HFF-Myc (cell line): Measurements from ENCODE around the gene REEP3.
A peak's percentile ranks its signal among the peaks of the same experiment; 100 is the strongest.

Experiments
- DNase-seq: peaks from one replicate; pipeline ENCODE4 v3.0.0-alpha.2; 2011; ENCODE audit warnings: low read depth; ENCODE audit errors: extremely low read depth
- H3K4me3 ChIP-seq: replicated peaks from 2 replicates; pipeline ENCODE4 v1.5.1; 2011; ENCODE audit warnings: low read depth, mild to moderate bottlenecking, control low read depth, low read length
- TF ChIP-seq, protein P1 (sequence below): IDR thresholded peaks from 2 replicates; pipeline ENCODE4 v1.5.1; 2012; ENCODE audit warnings: mild to moderate bottlenecking, low read depth, low read length, control low read depth; ENCODE audit errors: missing control alignments

Gene REEP3

DNA sequence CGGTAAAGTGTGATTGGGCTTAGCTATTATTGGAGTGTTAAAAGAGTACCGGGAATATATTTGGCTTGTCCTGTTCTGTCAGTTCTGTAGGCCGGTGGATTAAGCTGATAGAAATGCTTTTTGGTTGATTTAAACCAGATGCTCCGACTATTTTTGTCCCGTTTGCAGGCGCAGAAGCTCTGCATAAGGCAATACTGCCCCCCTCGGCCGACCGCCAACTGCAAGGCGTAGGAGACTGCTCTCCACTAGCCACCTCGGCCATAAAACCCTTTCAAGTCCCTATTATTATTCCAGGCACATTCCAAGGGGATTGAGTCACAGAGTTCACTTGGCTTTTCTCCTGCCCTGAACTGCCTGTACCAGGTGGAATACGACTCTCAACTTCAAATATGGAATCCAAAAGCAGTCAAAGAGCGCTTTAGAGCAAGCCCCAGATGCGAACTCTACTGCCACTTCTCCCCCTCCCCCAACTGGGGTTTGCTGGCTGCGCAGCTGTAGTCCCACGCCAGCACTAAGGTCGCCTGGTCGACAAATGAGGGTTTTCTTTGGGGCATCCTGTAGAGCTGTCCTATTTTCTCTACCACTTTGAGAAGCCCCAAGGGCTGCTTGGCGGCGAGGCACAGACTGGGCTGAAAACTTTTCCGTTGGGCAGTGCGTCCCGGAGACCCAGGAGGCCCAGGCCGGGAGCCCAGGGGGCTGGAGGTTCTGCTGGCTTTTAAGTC, 108.3 kb downstream of the REEP3 start:
- DNase-seq: peak; percentile 100
- TF ChIP-seq, protein P1, sequence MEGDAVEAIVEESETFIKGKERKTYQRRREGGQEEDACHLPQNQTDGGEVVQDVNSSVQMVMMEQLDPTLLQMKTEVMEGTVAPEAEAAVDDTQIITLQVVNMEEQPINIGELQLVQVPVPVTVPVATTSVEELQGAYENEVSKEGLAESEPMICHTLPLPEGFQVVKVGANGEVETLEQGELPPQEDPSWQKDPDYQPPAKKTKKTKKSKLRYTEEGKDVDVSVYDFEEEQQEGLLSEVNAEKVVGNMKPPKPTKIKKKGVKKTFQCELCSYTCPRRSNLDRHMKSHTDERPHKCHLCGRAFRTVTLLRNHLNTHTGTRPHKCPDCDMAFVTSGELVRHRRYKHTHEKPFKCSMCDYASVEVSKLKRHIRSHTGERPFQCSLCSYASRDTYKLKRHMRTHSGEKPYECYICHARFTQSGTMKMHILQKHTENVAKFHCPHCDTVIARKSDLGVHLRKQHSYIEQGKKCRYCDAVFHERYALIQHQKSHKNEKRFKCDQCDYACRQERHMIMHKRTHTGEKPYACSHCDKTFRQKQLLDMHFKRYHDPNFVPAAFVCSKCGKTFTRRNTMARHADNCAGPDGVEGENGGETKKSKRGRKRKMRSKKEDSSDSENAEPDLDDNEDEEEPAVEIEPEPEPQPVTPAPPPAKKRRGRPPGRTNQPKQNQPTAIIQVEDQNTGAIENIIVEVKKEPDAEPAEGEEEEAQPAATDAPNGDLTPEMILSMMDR: peak; percentile 88

DNA sequence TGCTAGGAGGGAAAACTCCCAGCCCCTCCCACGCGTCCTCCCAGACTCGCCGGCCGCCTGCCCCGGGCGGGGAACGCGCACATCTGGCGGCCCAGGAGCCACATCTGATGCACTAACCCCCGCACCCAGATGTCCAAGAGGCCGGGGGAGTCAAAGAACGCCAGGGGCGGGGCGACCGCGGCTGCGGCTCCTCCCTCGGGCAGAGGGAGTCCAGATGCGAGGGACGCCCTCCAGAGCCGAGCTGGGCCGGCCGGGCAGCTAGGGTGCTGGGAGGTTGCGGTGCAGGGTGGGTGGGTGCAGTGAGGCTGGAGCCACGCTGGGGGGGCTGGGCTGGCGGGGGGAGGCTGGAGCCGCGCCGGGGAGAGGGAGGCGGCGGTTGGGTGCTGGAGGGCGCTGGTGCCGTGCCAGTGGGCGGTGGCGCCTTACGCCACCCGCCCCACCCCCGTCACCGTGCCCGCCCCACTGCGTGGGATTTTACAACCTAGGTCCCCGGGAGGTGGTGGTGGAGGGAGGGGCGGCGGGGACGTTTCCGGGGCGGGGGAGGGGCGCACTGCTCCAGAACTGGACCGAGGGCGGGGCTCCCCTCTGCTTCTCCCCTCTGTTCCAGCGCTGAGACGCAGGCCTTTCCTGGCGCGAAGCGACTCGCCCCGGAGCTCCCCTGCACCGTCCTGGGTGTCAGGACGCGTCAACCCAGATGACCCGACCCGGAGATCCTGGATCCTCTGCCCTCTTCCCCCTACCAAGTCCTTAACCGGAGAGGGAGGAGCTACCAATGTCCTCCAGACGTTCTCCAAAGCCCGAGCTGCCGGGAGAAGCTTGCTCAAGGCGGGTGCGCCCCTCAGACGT, 109.1 kb downstream of the REEP3 start:
- H3K4me3 ChIP-seq: peak overlapping the region; percentile 59
- DNase-seq: peak; percentile 86
- TF ChIP-seq, protein P1: no peak

More for the DNA sequence above, 108.3 kb downstream of the REEP3 start:
- H3K4me3 ChIP-seq: peak overlapping the region; percentile 59

DNA sequence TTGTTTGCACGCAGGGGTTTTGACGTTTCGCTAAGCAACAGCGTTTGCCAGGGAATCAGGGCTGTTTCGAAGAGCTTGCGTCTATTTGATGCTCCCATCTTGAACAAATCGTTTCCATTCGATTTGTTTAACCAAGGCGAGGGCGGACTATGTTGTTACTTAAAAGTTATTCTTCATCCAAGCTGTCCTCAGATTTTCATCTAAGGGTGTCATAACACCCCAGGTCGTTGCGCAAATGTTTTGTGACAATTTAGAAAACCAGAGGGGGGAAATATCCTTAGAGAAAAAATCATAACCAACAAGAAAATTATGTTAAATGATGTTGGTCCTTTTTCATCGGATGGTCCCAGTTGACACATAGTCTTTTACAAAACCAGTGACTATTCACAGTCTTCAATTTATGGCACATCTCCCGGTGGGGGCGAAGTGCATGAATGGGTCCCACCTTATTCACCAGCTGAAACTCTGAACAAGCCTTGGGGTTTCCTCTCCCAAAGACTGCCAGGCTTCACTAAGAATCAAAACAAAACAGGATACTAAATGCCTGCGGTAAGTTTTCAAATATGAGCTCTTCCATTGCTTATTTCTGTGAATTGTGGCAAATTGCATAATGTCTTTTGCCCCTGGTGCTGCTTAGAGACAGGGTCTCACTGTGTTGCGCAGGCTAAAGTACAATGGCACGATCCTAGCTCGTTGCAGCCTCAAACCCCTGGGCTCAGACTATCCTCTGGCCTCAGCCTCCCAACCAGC, 109.9 kb downstream of the REEP3 start:
- TF ChIP-seq, protein P1: no peak
- no peak for DNase-seq
- H3K4me3 ChIP-seq: peak overlapping the region; percentile 59

DNA sequence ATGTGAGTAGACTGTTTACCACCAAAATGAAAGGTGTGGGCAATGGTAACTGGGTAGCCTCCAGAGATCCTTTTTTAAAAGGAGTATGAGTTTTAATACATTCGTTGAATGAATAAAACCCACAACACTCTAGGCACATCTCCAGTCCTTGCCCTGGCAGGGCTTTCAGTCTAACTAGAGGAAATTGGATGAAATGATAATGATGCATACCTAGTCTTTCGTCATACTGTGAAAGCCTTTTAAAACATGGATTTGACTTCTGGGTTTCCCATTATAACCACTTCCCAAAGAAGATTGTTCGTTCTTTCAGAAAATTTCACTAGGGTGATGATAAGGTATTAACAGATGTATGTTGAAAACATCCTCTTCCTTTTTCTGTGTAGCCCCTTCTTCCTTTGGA, 110.8 kb downstream of the REEP3 start:
- TF ChIP-seq, protein P1: no peak
- no peak overlapping the region for H3K4me3 ChIP-seq
- no peak for DNase-seq

DNA sequence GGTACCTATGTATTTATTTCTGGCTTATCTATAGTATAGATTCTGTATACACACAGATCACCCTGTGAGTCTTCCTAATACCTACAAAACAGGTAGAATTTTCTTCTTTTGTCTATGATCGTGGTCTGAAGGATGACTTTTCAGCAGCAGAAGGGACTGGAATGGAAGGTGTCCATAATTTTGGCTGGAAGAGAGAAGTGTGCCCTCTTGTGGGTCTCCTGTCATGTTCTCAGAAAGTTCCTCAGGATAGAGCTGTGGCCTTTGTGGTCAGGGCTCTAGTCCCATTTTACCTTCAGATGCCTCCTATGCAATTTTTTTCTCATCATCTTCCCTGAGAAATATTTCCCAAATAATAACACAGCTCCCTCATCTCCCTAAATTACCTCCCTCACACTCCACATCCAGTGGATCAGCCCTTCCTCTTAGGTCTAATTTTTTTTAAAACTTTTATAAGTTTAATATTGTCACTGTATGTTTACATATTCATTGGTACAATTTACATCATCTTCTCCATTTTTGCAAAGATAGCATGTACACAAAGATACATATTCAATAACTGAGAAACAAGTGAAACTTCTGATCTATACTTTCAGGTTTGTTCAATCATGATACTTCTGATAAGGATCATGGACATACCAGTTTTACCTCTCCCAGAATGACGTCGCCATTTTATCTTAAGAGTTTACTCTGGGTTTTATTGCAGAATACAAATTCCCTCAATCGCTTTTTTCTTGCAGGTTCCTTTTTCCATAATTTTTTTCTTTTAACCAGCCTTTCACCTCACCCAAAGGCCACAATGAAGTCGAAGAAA, 112.7 kb downstream of the REEP3 start:
- TF ChIP-seq, protein P1: peak; percentile 47
- peak; percentile 45 for DNase-seq
- H3K4me3 ChIP-seq: no peak overlapping the region

DNA sequence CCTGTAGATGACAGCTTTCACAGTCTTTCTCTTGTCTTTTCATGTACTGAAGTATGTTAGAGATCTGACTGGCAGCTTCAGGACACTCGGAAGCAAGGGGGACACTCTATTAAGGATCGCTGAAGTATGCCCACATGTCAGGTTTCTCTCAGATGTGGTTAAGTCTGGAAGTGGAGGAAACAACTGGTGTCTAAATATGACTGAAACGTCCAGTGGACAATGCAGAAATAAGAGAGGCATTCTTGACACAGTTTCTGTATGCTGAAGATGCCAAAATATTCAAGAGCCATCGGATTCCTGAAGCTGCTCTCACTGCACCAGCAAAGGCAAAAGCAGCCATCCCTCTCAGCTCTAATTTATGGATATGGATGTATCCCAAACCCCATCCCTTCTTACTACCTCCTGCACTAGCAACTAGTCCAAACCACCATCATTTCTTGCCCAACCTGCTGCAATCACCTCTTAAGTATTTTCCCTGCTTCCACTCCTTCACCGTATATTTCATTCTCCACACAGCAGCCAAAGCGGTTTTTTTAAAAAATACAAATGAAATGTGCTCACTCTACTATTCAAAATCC, 113.4 kb downstream of the REEP3 start:
- TF ChIP-seq, protein P1: no peak
- no peak overlapping the region for H3K4me3 ChIP-seq
- DNase-seq: no peak
